Left ventricle myocardium inferior (tissue), 1 donor: Measurements from ENCODE around the gene RXRA. TPM values are rescaled to one million over a fixed set of nuclear protein-coding genes. Genes with fewer than 3 reads are reported as not detected.

Experiments used
- DNase-seq: peaks from one replicate; pipeline ENCODE4 v3.0.0-alpha.2; 2020
- H3K27ac ChIP-seq: fragments of 200-600 bp; replicated peaks from 2 replicates; pipeline ENCODE4 v1.8.0; 2021
- H3K27me3 ChIP-seq: fragments of 200-600 bp; 2 replicates; pipeline ENCODE4 v1.8.0; 2021; ENCODE audit warnings: low read depth
- H3K36me3 ChIP-seq: fragments of 200-600 bp; 2 replicates; pipeline ENCODE4 v1.8.0; 2021
- H3K4me1 ChIP-seq: fragments of 200-600 bp; 2 replicates; pipeline ENCODE4 v1.8.0; 2021
- H3K4me3 ChIP-seq: fragments of 200-600 bp; 2 replicates; pipeline ENCODE4 v1.8.0; 2021; ENCODE audit warnings: mild to moderate bottlenecking, moderate library complexity
- H3K9me3 ChIP-seq: fragments of 200-600 bp; replicated peaks from 2 replicates; pipeline ENCODE4 v1.8.0; 2021
- intact Hi-C: fragments of 100-400 bp; cut with micrococcal nuclease; formaldehyde crosslinking; loops from one replicate; pipeline ENCODE4 v1.11.0; 2022
- total RNA-seq: library from RNA; stranded (reverse); fragmentation: NEBNext Ultra II Directional; extraction: Animal tissue kit (Norgen Biotek cat#: 25700); gene quantifications from one replicate; pipeline ENCODE4 v1.2.1, GENCODE V29; 2021
- TF ChIP-seq, protein P1 (sequence below): fragments of 200-600 bp; IDR thresholded peaks from 2 replicates; pipeline ENCODE4 v1.8.0; 2021; ENCODE audit warnings: antibody characterized with exemption, mild to moderate bottlenecking, borderline replicate concordance
- donor health status: DM: no; HTN: yes; CAD: no; lungs with severe emphysema.

RXRA gene
- total RNA-seq, 1 donor from 2014 or later: 57.1 TPM

DNA sequence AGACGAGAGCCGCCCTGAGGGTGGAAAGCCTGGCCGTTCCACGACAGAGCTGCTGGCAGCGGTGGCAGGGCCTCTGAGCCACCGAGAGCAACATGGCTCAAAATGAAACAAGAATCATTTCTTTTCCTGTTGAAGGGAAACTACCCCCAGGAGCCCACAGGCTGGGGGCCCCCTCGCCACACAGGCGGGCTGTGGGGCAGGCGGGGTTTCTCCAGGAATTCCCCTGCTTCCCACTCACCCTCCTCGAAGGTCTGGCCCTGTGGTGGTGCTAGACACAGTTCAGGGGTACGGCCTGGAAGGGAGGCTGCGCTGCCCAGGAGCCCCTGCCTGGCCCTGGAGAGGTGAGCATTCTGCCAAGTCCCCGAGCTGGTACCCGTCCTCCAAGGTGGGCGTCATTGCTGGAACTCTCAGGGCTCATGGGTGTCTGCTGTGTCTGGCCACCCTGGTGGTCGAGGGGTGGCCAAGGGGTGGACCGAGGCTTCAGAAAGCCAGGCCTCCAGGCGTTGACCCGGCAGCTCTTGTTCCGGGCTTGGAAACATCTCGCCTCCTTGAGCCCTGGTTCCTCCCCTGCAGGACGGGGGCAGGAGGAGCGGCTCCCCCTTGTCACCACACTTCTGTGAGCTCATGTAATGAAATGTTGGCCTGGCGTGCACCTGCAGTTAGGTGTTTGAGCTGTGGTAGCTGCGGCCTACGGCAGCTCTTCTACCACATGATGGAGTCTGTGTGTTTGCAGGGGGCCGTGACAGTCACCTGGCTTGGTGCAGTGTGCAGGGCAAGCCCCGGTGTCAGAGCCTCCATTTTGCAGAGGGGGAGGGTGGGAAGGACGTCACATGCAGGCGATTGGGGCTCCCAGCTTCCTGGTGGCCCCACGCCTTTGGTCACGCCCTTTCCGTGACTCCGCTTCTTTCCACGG lies 65.3 kb downstream of the RXRA start:
- TF ChIP-seq, protein P1, sequence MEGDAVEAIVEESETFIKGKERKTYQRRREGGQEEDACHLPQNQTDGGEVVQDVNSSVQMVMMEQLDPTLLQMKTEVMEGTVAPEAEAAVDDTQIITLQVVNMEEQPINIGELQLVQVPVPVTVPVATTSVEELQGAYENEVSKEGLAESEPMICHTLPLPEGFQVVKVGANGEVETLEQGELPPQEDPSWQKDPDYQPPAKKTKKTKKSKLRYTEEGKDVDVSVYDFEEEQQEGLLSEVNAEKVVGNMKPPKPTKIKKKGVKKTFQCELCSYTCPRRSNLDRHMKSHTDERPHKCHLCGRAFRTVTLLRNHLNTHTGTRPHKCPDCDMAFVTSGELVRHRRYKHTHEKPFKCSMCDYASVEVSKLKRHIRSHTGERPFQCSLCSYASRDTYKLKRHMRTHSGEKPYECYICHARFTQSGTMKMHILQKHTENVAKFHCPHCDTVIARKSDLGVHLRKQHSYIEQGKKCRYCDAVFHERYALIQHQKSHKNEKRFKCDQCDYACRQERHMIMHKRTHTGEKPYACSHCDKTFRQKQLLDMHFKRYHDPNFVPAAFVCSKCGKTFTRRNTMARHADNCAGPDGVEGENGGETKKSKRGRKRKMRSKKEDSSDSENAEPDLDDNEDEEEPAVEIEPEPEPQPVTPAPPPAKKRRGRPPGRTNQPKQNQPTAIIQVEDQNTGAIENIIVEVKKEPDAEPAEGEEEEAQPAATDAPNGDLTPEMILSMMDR: no peak
- Histone ChIP-seq H3K36me3 (no peaks in the 10 kb centered on the region), H3K27me3 (no peaks in the 10 kb centered on the region), H3K4me3 (no peak overlapping the region), H3K27ac (peak overlapping the region; percentile 9), H3K4me1 (peaks cover 98% of the 10 kb centered on the region), H3K9me3 (no peaks in the 10 kb centered on the region)
- intact Hi-C loops: no loop called here
- DNase-seq: no peak

DNA sequence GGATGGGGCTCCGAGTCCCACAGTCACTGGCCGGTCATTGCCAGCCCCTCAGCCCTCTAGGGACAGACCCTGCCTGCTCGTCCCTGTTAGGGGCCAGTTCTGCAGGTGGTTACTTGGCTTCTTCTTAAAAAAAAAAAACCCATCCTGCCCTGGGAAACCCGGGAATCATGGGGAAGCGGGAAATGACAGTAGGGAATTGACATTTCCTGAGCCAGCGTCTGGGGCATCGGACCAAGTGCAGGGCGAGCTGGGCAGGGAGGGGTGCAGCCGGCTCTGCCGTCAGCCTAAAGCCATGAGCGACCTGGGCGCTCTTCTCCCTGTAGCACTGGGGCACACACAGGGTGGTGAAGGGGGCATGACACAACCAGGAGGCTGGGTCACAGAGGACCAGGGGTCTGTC lies 66.6 kb downstream of the RXRA start:
- intact Hi-C loops: no loop called here
- H3K4me3 ChIP-seq: no peak overlapping the region
- no peaks in the 10 kb centered on the region for H3K27me3 ChIP-seq
- H3K4me1 ChIP-seq: peaks cover 98% of the 10 kb centered on the region
- no peak overlapping the region for H3K27ac ChIP-seq
- TF ChIP-seq, protein P1: no peak
- H3K36me3 ChIP-seq: no peaks in the 10 kb centered on the region
- no peaks in the 10 kb centered on the region for H3K9me3 ChIP-seq
- no peak for DNase-seq

DNA sequence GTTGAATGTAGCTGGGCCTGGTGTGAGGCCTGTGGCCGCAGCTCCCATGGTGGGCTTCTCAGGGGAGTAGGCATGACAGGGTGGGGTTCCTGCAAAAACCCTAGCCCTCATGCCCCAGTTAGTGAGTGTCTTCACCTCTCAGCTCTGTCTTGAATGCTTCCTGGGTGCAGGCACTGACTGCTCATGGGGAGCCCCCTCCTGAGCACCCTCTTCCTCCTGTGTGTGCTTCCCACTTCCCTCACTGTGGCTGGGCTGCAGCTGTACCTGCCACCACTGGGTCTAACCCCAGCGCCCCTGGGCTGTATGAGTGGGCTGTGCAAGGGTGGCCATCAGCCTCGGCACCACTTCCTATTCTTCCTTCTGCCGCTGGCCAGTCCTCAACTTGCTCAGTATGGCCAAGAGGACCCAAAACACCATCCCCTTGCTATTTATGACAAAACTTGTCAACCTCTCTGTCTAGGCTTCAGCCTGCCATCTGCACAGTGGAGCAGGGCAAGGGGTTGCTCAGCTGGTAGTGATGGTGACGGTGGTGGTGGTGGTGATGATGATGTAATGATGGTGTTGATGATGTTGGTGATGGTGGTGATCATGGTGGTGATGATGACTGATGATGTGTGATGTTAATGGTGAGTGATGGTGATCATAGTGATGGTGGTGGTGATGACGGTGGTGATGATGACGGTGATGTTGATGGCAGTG lies 67.5 kb downstream of the RXRA start:
- DNase-seq: no peak
- Histone ChIP-seq H3K27me3 (no peaks in the 10 kb centered on the region), H3K36me3 (no peaks in the 10 kb centered on the region), H3K9me3 (peaks cover under 1% of the 10 kb centered on the region), H3K4me1 (peaks cover 98% of the 10 kb centered on the region), H3K4me3 (no peak overlapping the region), H3K27ac (no peak overlapping the region)
- TF ChIP-seq, protein P1: no peak
- intact Hi-C loops: no loop called here

DNA sequence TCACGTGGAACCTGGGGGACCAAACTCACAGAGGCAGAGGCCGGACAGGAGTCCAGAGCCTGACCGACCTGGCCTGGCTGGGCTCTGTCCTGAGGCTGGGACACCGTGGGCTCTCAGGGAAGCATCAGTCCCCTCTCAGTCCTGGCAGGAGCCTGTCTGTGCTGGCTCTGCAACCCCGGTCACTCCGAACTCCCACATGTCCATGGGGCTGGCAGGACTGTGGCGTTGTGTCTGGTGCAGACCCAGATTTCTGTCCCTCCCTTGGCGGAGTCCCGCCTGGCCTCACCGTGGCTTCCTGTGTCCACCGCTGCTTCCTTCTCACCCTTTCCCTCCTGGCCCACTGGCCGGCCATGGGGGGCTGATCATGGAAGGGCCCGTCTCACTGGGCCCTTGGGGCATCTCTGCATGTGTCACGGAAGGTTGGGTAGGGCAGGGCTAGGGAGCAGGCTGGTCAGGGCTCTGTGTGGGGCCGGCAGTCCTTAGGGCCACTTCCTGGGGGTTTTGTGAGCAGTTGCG lies 68.8 kb downstream of the RXRA start:
- Histone ChIP-seq H3K27ac (peak overlapping the region; percentile 67), H3K4me1 (peaks cover 97% of the 10 kb centered on the region), H3K4me3 (no peak overlapping the region), H3K36me3 (no peaks in the 10 kb centered on the region), H3K27me3 (no peaks in the 10 kb centered on the region), H3K9me3 (peaks cover 8% of the 10 kb centered on the region)
- DNase-seq: no peak
- TF ChIP-seq, protein P1: no peak
- intact Hi-C loops: no loop called here

DNA sequence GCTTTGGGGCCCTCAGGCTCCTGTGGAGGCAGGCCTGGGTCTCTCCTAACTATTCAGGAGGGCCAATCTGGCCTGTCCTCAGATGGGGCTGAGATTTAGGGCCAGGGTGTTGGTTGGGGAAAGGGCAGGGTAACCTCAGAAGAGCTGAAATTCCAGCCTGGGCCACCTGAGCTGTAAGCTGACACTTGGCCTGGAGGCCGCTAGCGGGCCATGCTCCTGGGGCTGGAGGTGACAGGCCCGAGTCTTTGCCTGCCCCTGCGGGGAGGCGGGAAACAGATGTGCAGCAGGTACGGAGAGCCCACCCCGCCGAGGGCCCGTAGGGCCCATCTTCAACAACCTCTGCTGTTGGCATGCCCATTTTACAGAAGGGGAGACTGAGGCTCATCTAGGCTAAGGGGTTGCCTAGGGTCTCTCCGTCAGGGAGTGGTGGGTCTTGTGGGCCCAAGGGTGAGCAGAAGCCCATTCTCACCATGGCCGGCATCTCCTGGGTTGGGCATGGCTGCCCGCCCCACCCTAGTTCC lies 69.5 kb downstream of the RXRA start:
- intact Hi-C loops: no loop called here
- DNase-seq: no peak
- H3K9me3 ChIP-seq: peaks cover 8% of the 10 kb centered on the region
- peak overlapping the region; percentile 67 for H3K27ac ChIP-seq
- no peaks in the 10 kb centered on the region for H3K36me3 ChIP-seq
- H3K4me3 ChIP-seq: peak overlapping the region; percentile 11
- H3K4me1 ChIP-seq: peaks cover 94% of the 10 kb centered on the region
- H3K27me3 ChIP-seq: no peaks in the 10 kb centered on the region
- TF ChIP-seq, protein P1: no peak
